Medulla oblongata (tissue), 1 donor: Measurements from ENCODE around the gene CCDC12.
A peak's percentile ranks its signal among the peaks of the same experiment; 100 is the strongest.

ENCODE experiments used
- DNase-seq: peaks from one replicate; pipeline ENCODE4 v3.0.0-alpha.2; 2015; ENCODE audit errors: extremely low spot score

Gene CCDC12

GRCh38 chr3:46938118-46938517 lies 38.4 kb downstream of the CCDC12 start:
- no peak for DNase-seq

- DNase-seq, result no peak
Measured at GRCh38 chr3:46936733-46937250, 39.8 kb downstream of the CCDC12 start.

DNA sequence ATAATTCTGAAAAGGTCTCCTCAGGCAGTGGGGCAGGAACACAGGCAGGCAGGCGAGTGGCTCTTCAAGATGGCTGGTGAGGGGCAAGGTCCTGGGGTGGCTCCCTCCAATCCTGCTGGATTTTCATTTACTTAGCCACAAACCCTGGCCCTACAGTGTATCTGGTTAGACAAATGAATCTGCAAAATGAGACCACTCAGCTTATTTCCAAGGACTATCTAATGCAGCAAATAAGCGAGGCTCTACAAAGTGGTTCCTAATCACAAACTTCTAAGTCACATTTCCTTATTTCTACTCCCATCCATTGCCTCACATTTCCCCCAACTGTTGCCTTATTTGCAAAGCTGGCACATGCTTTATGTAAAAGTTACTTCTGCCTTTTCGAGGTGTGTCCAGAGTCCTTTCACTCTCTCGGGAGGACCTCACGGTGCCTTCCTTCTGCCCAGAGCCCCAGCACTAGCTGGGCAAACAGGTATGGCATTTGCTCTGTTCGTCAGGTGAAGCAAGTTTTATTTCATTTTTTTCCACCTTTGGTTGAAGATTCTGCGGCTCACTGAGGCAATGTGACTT lies 40.5 kb downstream of the CCDC12 start:
- DNase-seq, result no peak

DNA sequence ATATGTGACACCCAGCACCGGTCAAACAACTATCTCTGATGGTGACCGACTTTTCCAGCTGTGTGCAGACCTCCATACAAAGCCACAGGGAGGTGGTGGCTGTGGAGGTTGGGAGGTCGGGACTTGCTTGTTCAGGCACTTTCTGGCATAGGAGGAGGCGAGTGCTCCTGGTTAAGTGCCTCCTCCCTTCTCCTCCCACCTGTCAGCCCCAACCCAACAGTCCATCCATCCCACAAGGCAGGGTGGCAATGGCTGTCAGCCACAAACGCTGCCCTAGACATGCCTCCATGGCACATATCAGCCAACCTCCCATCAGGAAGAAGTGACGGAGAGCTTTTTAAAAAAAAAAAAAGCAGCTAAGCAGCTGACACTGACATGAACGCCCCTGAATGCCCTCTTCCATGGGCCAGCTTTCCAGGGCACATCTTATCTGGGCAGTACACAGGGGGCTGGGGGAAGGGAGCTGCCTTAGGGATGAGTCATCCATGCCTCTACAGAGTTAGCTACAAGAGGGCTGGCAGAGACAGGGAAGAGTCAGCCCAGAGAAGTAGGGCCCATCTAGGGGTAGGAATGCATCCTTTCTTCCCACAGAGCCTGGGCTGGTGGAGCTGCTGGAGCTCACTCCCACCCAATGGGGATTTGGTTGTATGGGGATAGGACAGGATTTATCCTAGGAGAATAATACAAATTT lies 41.2 kb downstream of the CCDC12 start:
- DNase-seq, result peak; percentile 73

- DNase-seq, result peak; percentile 53
Measured at GRCh38 chr3:46934498-46935167, 41.9 kb downstream of the CCDC12 start.

DNA sequence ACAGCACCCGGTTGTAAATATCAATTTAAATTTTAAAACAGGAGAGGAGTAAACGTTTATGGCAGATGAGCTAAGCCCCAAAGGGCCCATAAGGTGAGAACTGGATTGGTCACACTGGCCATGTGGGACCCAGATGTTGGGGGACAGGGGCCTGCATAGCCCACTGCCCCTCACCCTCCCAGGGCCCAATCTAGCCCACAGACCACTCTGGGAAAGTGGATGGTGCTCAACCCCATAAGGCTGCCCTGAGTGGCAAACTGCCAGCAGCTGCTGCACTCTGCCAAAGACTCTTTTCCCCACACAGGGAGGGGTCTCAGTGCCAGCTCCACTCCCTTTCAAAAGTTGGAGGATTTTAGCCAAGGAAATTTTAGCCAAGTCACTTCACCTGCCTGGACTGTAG lies 42.5 kb downstream of the CCDC12 start:
- no peak for DNase-seq

GRCh38 chr3:46933261-46933660 lies 43.3 kb downstream of the CCDC12 start:
- DNase-seq, result no peak

DNA sequence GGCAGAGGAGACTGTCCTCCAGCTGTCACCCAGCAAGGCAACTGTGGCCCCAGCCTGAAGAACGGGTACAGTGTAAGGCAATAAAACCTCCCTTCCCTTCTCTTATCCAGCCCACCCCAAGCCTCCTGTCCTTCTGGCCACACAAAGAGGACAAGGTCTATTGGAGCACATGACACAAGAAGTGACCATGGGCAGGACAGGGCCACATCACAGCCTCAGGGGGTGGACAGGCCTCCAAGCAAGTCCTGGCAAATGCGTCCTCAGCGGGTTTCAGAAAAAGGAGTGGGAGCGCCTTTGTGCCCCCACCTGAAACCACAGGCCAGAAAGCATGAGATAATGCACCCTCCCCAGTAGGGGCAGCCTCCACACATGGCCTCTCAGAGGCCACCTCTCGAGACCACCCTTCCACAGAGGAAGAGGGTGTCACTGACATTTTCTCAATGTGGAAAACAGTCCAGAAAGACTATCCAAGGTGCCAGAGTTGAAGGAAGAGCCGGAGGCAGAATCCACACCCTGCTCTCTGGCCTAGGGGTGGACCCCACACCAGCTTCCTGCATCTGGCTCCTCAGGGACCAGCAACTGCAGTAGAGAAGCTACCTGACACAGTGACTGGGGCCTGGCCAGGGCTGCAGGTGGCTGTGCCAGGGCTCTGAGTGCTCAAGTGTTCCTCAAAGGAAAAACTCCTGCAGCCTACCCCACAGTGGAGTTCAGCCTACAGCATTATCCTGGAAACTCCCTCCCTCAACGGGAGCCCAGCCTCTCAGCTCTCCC lies 43.9 kb downstream of the CCDC12 start:
- no peak for DNase-seq

- peak; percentile 20 for DNase-seq
Measured at GRCh38 chr3:46931631-46932331, 44.8 kb downstream of the CCDC12 start.

- no peak for DNase-seq
Measured at GRCh38 chr3:46930945-46931403, 45.6 kb downstream of the CCDC12 start.

- DNase-seq, result peak; percentile 39
Measured at GRCh38 chr3:46930166-46930944, 46.2 kb downstream of the CCDC12 start.

DNA sequence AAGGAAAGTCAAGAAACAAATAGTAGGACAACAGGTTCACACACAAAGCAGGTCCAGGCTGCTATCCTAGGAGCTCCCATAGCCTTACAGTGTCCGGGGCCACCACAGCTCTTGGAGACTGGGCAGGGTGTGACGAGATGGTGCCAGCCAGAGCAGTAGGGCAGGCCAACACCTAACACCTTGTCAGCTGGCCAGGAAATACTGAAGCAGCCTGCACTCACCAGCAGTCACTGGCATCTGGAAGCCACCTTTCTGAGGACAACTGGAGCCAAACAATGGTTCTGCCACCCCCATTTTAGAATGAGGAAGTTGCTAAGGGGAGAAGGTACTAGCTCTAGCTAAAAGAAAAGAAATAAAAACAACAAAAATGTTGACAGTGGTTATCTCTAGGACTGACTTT lies 47.2 kb downstream of the CCDC12 start:
- DNase-seq, result no peak

DNA sequence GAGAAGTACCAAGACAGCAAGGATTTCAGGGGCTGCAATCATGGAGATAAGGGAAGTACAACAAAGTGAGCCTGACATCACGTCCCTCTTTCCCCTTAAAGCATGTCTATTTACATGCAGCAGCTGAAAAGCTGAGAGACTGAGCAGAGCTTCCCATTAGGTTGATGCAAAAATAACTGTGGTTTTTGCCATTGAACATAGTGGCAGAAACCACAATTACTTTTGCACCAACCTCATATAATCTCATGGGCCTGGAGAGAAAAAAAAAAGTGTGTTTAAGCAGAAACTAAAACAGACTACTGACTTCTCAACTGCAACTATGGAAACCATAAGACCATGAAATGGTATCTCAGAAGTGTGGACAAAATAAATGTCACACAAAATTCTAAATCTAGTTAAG lies 48.3 kb downstream of the CCDC12 start:
- DNase-seq, result peak; percentile 57

DNA sequence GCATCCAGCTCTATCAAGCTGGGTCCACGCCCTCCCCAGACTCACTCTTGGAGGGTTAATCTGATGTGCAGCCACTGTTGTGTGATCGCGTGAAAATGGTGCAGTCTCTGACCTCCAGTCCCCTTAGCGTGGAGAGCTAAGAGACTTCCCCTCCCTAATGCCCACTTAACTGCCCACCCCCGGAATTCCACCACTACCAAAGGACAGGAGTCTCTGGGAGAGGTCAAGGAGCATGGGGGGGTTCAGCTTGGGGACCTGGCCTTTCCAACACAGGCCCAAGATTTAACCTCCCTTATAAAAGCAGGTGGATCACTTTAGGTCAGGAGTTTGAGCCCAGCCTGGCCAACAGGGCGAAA lies 48.8 kb downstream of the CCDC12 start:
- no peak for DNase-seq

GRCh38 chr3:46926871-46927717 lies 49.5 kb downstream of the CCDC12 start:
- peak; percentile 61 for DNase-seq

GRCh38 chr3:46926447-46926846 lies 50.1 kb downstream of the CCDC12 start:
- no peak for DNase-seq

DNA sequence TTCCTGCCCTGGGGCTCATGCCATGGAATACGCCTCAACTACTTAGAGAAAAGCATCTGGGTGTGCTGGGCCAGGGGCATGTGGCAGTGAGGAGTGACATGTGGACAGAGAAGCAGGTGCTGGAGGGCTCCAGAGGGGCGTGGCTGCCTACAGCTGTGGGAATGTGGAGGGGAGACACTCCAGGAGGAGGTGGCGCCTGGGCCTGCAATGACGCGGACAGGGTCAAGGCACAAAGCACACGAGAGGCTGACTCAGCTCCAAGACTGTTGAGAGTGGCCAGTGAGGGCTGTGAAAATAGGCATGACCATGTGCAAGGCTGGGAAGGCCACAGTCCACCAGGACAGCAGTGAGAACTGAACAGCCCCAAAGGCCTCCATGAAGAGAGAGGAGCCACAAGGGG lies 50.5 kb downstream of the CCDC12 start:
- DNase-seq, result no peak

DNA sequence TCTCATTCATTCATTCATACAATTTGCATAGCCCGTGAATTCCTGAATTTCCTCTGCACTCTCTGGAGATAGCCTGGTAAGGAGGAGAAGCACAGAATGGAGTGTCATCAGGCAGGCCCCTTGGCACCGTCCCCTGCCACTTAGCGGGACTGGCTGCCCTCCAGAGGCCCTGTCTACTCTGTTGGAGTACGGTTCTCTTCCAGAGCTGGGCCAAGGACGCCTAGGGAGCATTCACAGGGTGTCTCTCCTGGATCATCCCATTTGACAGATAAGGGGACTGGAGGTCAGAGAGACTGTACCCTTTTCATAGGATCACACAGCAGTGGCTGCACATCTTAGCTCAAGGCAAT lies 51.0 kb downstream of the CCDC12 start:
- no peak for DNase-seq

- DNase-seq, result no peak
Measured at GRCh38 chr3:46924921-46925584, 51.5 kb downstream of the CCDC12 start.
